CD4-positive, alpha-beta T cell treated with Interleukin-15 for 4 hours (primary cell): ENCODE data around the gene NME7.

Experiments used
- DNase-seq: peaks from one replicate; pipeline ENCODE4 v3.0.0-alpha.2; 2020; ENCODE audit warnings: low spot score

Gene NME7

DNA sequence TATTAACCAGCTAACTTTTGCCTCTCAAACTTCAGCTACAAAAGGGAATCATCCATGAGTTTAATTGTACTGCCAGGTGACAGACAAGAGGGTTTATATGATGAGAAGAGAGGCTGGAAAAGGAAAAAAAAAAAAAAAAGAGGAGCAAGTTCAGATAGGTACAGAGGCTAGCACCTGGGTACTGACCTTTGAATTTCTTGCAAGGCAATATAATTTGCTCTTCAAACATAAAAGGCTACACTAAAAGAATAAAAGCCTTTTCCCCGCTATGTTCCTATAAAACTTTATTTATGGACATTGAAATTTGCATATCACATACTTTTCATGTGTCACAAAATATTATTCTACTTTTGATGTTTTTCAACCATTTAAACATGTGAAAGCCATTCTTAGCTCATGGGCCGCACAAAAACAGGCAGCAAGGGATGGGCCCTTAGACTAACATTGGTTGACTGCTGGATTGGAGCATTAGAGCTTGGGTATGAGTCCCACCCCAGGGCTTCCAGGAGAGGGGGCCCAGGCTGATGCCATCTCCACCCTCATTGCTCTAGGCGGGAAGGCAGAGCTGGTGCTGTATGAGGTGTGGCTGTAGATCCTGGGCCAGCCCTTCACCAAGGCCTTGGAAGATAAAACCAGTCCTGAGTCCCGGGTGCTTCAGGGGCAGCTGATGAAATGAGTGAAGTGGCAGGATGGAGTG lies 216.8 kb downstream of the NME7 start:
- DNase-seq: no peak

DNA sequence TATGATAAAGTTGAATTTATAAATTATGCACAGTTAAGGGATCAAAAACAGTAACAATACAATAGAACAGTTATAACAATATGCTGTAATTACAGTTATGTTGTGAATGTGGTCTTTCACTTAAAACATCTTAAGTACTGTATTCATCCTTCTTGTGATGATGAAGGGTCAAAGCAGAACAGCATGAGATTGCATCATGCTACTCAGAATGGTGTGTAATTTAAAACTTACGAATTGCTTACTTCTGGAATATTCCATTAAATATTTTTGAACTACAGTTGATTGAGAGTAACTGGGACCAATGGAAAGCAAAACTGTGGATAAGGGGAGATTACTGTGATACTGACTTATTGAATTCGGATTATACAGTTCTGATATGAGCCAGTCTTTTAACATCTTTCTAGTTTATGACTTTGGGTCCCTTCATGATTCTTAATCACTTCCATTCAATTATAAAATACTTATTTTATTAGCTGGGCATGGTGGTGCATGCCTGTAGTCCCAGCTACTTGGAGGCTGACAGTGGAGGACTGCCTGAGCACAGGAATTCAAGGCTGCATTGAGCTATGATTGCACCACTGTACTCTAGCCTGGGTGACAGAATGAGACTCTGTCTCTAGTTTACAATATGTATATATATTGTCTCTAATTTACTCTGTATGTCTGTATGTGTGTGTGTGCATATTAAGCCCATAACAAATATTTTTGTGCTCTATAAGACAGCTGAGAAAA lies 217.9 kb downstream of the NME7 start:
- DNase-seq: no peak

DNA sequence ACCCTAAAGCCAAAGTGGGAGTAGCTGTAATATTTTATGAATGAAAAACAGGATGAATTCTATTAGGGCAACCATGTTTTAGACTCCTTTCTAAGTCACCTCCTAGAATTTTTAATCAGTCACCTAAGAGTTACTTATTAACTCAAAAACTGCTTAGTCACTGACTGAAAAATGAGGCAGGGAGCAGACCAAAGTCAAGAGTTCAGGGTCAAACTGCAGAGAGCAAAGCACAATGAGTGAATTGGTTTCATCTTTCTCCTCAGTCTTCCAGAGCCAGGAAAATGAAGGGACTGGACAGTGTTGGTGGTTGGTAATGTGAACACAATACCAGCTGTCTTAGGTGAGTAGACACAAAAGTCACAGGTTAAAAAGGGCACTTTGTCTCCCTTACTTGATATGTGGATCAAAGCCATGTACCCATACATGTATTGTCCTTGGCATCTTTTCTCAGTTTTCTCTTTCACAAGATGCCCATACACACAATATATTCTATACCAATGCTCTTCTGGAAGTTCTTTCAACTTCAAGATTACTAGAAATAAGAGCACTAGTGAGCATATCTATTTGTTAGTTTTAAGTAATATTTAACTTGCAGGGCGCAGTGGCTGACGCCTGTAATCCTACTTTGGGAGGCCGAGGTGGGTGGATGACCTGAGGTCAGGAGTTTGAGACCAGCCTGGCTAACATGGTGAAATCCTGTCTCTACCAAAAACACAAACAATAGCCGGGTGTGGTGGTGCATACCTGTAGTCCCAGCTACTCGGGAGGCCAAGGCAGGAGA lies 218.9 kb downstream of the NME7 start:
- DNase-seq: no peak

DNA sequence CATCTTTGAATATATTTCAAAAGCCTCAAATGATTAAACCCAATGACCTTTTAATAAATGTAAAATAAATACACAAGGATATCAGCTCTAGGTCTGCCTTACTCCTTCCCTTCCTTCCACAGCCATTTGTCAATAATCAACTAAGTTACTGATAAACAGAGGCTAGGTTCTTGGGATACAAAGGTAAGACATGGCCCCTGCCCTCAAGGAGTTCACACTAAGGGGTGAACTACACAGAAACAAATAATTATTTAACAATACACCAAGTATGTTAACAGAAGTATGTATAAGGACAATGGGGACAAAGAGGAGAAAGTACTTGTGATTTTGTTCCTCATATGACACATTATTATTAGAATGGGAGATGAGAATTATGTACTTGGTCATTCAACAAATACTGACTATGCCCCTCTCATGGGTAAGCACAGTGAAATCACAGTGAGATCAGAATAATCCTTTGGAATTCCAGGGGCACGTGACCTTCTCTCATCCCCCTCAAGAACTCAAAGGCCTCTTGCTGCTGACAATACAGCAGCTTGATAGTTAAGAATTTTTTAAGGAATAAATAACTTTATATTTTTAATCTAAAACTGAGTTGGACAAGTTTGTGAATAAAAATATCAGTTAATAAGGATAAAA lies 220.9 kb downstream of the NME7 start:
- DNase-seq: no peak

DNA sequence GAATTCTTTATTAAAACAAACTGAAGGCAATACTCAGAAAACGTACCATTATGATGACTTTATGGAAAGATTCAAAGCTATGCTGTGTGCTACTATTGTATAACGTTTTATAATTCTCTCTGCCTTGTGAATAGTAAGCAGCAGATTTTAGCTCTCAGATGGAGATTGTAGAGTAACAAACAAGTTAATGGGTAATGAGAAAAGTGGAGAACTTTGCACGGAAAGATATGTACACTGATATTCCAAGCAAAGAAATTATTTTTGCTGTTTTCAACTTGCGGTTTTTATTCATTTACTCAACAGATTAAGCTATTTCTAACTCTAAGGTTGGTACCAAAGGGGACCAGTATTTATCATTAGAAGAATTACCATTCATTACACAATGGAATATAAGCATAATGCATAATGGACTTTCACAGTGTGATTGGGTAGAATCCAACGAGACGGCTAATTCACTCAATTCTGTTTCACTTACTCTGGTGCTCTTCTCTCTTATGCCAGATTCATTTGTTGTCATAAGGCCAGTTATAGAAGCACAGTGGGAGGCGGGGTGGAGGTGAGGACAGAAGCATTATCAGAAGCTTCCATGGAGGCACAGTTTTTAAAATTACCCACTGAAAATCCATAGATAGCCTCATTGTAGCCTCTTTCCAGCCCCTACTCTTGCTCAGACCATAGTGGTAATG lies 222.5 kb downstream of the NME7 start:
- DNase-seq: no peak

DNA sequence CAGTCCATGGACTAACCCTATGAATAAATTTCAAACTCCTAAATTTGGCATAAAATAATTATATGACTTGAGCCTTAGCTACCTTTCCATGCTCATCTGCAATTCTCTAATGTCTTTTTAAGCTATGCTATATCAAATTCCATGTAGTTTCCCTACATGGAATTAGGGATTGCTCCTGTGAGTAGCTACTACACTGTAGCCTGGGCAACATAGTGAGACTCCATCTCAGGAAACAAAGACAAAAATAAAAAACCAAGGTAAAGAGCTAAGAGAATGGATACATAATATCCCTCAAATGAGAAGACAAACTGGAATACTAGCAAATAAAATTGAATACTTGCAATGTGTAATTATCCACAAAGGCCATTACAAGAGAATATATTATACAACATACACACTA lies 223.6 kb downstream of the NME7 start:
- DNase-seq: no peak

DNA sequence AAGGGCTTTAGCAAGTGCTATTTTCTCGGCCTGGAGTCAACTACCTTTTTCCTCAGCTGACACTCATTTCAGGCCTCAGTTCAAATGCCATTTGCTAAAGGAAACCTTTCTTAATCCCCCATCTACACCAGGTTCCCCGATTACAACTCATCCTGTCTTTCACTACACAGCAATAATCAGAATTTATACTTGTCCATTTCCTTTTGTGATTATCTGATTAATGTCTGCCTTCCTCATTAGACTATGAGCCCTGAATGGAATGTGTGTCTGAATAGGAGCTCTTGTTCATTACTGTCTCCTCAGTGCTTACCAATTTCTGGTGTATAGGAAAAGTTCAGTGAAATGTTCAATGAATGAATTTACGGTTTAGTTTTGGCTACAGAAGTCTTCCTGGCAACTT lies 224.3 kb downstream of the NME7 start:
- no peak for DNase-seq

DNA sequence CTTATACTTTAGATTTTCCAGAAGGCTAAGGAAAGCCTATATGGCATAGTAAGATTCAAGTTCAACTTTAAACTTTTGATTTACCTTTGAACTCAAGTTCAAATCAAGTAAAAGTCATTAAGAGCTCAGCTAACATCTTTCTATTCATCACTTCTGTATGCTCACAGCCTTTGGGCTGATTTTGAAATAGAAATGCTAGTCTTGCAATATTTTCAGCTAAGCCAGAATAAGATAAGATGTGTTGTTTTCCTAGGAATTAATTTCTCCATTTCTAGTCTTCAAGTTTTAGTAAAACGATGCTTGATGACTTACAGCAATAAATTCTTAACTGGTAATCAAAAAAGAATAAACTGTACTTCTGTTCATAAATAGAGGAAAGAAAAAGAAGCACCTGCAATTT lies 225.5 kb downstream of the NME7 start:
- DNase-seq: no peak

DNA sequence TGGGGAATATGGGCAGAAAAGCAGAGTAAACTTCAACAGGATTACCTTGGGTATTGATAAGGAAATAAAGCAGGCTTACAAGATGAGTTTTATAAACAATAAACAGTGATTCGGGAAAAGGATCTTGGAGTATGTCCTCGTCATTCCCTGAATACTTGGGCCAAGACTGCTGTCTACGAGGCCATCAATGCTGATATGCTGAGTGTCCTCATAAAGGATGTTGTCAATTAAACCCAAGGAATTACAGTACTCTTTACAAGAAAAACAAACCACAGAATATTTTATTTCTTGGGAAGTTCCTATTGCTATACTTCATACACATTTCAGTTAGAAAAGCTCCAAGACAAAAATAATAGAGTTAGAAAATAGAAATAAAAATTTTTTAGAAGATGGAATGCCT lies 226.2 kb downstream of the NME7 start:
- no peak for DNase-seq

DNA sequence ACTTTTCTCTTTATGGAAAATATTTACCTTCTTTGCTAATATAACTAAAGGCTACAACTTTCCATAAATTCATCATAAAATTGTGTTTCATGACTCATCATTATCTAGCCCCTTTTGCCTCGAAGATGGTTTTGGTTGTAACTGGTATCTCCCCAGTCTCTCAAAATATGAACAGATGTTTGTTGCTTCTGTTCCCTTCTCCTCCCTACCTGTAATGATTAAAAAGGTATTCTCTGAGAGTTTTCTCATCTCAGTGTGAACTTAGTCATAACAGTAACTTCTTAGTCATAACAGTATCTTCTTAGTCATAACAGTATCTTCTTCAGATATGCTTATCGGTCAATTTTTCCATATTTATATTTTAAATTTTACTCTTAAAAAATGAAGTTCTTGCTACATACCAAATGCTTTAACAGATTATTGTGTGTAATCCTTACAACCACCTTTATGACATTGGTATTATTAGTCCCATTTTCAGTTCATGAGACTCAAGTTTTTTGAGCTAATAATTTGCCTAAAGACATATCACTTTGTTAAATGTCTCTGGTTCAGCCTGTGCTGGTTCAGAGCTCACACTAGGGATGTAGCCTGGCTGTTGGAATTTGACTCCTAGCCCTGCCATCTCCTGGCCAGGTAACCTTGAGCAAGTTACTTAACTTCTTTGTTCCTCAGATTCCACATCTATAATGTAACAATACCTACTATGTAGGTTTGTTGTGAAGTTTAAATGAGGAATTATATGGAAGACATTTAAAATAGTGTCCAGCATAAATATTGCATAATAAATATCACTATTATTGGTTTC lies 228.5 kb downstream of the NME7 start:
- no peak for DNase-seq

DNA sequence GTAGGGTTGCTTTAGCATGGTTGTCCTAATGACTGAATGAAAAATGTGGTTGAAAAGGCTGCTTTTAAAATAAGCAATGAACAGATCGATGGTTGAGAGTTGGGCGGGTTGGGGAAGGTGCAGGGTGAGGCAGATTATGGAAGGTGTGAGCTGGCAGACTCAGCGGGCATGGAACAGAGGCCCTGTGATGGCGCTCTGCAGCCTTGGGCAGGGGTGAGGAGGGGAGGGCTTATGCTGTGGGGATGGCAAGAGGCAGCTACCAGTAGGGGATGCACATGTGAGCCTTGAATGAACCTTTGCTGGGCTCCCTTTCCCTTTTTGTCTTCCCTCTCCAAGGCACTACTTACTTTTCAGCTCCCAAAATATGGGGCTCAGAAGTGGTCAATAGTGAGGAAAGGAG lies 230.2 kb downstream of the NME7 start:
- DNase-seq: no peak

DNA sequence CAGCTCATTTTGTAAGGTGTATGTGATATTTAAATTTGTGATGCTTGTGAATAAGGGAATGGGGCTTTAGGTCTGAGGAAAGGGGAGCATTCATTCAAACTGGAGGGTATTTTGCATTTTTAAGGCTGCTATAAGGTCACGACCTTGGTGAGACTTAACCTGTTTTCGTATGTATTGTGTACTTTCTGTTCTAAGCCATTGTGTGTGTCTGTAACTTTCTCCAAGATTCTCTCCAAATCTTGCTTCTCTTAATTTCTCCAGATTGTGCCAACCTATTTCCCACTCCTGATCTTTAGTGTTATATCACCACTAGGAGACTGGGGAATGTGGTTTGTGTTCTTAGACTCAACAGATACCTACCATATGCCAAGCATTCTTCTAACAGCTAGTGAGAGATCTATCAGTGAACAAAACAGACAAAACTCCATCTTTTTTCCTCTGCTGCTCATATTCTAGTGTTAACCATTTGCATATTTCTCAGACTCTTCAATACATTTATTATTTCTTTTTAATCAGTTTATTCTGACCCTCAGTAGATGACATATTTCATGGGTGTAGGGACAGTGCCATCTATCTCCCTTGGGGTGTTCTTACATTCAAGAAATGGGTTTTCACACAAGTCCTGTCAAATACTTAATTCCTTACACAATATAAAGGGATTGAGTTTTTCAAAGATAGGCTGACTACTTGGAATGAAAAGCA lies 233.6 kb downstream of the NME7 start:
- no peak for DNase-seq

DNA sequence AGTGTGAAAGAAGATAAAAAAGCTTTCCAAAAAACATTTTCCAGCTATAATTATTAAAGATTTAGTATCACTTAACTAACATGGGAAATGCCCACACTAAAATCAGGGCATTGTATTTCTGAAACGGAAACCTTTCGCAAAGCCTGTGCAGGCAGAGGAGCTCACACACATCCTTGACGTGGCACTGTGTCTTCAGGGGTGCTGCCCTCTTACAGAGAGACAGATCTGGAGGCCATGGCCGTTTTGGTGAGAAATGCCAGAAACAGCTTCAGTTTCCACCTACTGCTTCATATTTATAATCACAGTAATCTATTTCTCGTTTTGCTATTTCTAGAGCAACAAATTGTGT lies 234.4 kb downstream of the NME7 start:
- DNase-seq: no peak

DNA sequence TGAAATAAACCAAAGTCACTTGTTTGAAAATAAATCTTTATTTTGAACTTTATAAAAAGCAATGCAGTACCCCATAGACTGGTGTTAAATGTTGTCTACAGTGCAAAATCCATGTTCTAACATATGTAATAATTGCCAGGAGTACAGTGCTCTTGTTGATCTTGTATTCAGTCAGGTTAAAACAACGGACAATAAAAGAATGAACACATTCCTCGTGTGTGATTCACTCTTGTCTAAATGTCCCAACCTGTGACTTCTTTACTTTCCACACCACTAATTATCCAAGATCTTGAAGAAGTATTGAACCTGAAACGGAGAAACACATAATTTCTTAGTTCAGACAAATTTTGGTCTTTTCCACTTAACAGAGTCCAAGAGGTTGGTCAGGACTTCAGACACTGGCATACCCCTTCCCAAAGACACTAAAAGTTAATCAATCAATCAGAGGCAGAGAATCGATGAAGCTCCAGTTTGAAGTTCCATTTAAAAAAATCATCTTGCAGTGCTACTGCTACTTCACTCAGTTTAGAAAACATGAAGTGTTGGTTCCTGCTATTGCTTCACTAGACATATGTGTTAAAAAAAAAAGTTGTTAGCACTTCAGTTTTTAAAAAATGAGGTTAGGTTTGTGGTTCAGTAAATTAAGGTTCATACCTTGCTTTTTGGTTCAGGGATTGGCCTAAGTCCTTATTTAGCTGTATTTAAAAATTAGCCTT lies 234.9 kb downstream of the NME7 start:
- DNase-seq: no peak

DNA sequence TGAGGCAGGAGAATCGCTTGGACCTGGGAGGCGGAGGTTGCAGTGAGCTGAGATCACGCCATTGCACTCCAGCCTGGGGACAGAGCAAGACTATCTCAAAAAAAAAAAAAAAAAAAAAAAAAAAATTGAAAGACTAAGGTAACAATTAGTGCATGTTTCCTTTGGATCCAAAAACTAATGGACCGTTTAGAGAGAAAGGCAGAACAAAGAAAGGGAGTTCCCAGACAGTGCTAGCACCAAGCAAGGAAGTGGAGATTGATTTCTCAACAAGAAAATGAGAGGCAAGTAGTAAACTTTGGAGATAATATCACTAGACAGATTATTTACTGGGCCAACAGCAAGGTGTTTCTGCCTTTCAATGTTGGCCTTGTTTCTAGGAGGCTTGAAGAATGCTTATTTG lies 236.9 kb downstream of the NME7 start:
- DNase-seq: no peak

DNA sequence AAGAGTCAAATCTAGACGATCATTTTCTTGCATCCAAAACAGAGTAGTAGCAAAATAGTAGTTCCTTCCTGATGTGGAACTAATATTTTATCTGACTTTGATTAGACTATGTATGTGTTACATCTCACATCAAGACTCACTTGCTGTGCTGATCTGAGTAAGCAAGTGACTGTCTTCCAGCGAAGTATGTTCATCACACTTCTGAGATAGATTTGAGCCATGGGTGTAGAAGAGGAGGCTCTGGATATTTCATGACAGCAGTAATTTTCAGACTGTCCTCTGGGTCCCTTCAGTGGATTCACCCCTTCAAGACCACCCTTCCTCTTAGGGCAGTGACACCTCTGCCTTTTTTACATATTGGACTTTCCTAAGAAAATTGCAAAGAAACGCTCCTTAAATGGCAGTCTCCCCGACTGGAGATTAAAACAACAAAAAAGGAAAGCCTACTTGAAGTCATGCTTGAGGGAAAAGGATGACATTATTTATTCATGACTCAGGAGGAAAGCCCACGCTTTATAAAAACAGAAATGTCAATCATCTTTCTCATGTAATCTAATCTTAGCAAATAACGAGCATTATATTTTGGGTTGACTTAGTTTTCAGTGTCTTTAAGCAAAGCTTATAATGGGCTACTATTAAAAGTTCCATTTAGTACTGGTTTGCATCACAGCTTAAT lies 238.3 kb downstream of the NME7 start:
- DNase-seq: no peak

DNA sequence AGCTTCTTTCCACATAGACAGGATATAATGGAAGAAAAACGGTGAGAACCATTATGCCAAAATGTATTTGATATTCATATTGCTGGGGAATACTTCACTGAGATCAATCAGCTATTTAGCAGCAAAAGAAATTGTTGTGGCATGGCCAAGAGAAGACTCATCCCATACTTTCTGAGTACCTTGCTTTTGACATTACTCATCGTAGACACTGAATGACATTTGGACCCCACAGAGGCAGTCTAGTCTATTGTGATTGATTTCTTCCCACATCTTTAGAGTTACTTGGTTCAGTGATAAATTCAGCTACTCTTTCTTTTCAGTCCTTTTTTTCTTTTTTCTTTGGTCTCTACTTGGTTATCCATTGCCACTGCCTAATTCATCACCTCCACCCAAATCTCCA lies 239.0 kb downstream of the NME7 start:
- DNase-seq: no peak

DNA sequence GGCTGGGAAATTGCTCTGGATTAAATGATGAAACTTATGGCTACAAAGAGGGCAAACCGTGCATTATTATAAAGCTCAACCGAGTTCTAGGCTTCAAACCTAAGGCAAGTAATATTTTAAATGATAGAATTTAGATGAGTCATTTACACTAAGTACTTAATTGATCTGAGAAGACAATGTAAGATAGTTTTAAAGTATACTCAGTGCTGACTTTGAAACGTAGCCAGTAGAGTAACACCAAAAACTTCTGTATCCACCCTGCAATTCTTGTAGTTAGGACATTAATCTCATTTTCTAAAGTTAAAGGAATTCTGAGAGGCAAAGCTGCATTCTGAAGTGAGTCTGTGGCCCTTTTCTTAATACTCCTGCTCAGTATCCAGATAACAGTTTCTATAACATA lies 240.3 kb downstream of the NME7 start:
- no peak for DNase-seq

DNA sequence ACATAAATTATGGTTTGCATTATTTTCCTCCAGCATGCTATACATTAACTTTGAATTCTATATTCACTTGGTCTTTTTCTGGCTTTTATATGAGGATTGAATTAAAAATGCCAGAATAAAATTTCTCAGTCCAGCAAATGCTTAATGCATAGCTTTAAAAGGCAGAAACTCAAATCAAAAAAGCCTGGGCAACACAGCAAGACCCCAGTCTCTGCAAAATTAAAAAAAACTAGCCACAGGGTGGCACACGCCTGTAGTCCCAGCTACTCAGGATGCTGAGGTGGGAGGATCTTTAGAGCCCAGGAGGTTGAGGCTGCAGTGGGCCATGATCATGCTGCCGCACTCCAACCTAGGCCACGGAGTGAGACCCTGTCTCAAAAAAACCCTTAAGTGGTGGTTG lies 241.3 kb downstream of the NME7 start:
- DNase-seq: no peak
